Left ventricle myocardium superior (tissue), 1 donor: ENCODE data around the gene PAQR4. TPM values are rescaled to one million over a fixed set of nuclear protein-coding genes. Genes with fewer than 3 reads are reported as not detected.
"Not testable (repeated sequence)": the region's sequence is repeated elsewhere in the genome, so short reads cannot be mapped to it uniquely, and the experiment has no call there.

ENCODE experiments used
- ATAC-seq: fragments of 200-7000 bp; cut with Tn5 transposase; one replicate; pipeline ENCODE4 v1.9.1; 2020; ENCODE audit warnings: mild to moderate bottlenecking, moderate library complexity
- DNase-seq: peaks from one replicate; pipeline ENCODE4 v3.0.0-alpha.2; 2020
- intact Hi-C: fragments of 100-400 bp; cut with micrococcal nuclease; formaldehyde crosslinking; loops from one replicate; pipeline ENCODE4 v1.11.0; 2022
- long read RNA-seq: library from polyadenylated mRNA; unstranded; transcript quantifications from one replicate; pipeline ENCODE4 v2.0.0, GENCODE V29; 2021
- total RNA-seq: library from RNA; stranded (reverse); fragmentation: NEBNext Ultra II Directional; extraction: Animal tissue kit (Norgen Biotek cat#: 25700); gene quantifications from one replicate; pipeline ENCODE4 v1.2.1, GENCODE V29; 2021
- donor health status: DM: no; HTN: yes; CAD: no; lungs with severe emphysema.

The PAQR4 gene
- 7.9 TPM for total RNA-seq
- long read RNA-seq, transcript PAQR4-202 (3 exons, 2,793 nt) = major isoform, 14 of 40 reads
- long read RNA-seq, transcript PAQR4-204 (2 exons, 869 nt) = minor isoform, 5 of 40 reads
- long read RNA-seq, partial matches to known transcripts = 2 of 40 reads
- long read RNA-seq, other reads (novel, unspliced or antisense) = 16 of 40 reads

- ATAC-seq (peak; percentile 94), DNase-seq (peak; percentile 95)
- intact Hi-C loops = no loop called here
These were observed at the start of gene PAQR4 for GRCh38 chr16:2968738-2969544. PAQR4 (plus strand) TSS chr16:2969348; CDS start chr16:2969675, 327 bp downstream.

- DNase-seq (no peak), ATAC-seq (peak; percentile 72)
- intact Hi-C loops = loop anchor here (5.0 kb wide), 1 partner anchor 47 kb away; no protein-coding TSS in a partner anchor
These were observed 49.5 kb upstream of the PAQR4 start for GRCh38 chr16:2919511-2920255.

GRCh38 chr16:2923481-2923880 lies 45.7 kb upstream of the PAQR4 start:
- no peak for ATAC-seq
- DNase-seq = no peak
- intact Hi-C loops = no loop called here

GRCh38 chr16:2924901-2925755 lies 44.0 kb upstream of the PAQR4 start:
- DNase-seq (no peak), ATAC-seq (no peak)
- intact Hi-C loops = no loop called here

- intact Hi-C loops = no loop called here
- ATAC-seq = no peak
These were observed 43.0 kb upstream of the PAQR4 start for GRCh38 chr16:2925951-2926649.

GRCh38 chr16:2926650-2926999 lies 42.5 kb upstream of the PAQR4 start:
- DNase-seq = no peak
- intact Hi-C loops = no loop called here
- ATAC-seq = no peak

More at GRCh38 chr16:2925951-2926649, 43.0 kb upstream of the PAQR4 start:
- no peak for DNase-seq

GRCh38 chr16:2927010-2927646 lies 42.0 kb upstream of the PAQR4 start:
- DNase-seq = peak; percentile 91
- intact Hi-C loops = no loop called here

GRCh38 chr16:2928151-2928550 lies 41.0 kb upstream of the PAQR4 start:
- intact Hi-C loops, ATAC-seq, DNase-seq: not testable (repeated sequence)

More at GRCh38 chr16:2927010-2927646, 42.0 kb upstream of the PAQR4 start:
- ATAC-seq = peak; percentile 92

- ATAC-seq (no peak), DNase-seq (no peak)
- intact Hi-C loops = no loop called here
These were observed 40.4 kb upstream of the PAQR4 start for GRCh38 chr16:2928796-2929195.

GRCh38 chr16:2929693-2930092 lies 39.5 kb upstream of the PAQR4 start:
- no peak for DNase-seq
- intact Hi-C loops = no loop called here
- no peak for ATAC-seq

- ATAC-seq = no peak
- DNase-seq = no peak
- intact Hi-C loops = no loop called here
These were observed 38.9 kb upstream of the PAQR4 start for GRCh38 chr16:2930236-2930635.

- DNase-seq, ATAC-seq, intact Hi-C loops: not testable (repeated sequence)
These were observed 37.8 kb upstream of the PAQR4 start for GRCh38 chr16:2931231-2931914.

- DNase-seq (no peak), ATAC-seq (no peak)
- intact Hi-C loops = no loop called here
These were observed 36.0 kb upstream of the PAQR4 start for GRCh38 chr16:2933136-2933535.

- no peak for DNase-seq
- no peak for ATAC-seq
- intact Hi-C loops = no loop called here
These were observed 35.4 kb upstream of the PAQR4 start for GRCh38 chr16:2933701-2934100.

- intact Hi-C loops = no loop called here
- DNase-seq (no peak), ATAC-seq (no peak)
These were observed 34.7 kb upstream of the PAQR4 start for GRCh38 chr16:2934450-2934849.

GRCh38 chr16:2936436-2937011 lies 32.6 kb upstream of the PAQR4 start:
- intact Hi-C loops = no loop called here
- ATAC-seq (no peak), DNase-seq (no peak)

- no peak for DNase-seq
- no peak for ATAC-seq
- intact Hi-C loops = no loop called here
These were observed 32.0 kb upstream of the PAQR4 start for GRCh38 chr16:2937170-2937569.
